Gastrocnemius medialis (tissue), 4 donors: ENCODE data around the gene NCK1. TPM values are rescaled to one million over a fixed set of nuclear protein-coding genes. Genes with fewer than 3 reads are reported as not detected.

Source experiments
- ATAC-seq, 2 donors: fragments of 150-250 bp; one replicate each; pipeline ENCODE4 v1.9.1; 2016
- DNase-seq, 2 donors: peaks; one replicate each; pipeline ENCODE4 v3.0.0-alpha.2; 2019
- H3K27ac ChIP-seq, 4 donors: fragments of 200-600 bp; sonication (generic); 1 replicate in 1 of 4; 2 replicates in 3 of 4; pipeline ENCODE4 v1.5.1; 2016 to 2018; ENCODE audit warnings: mild to moderate bottlenecking in 2 of 4, moderate library complexity in 1 of 4
- H3K27me3 ChIP-seq, 3 donors: fragments of 200-600 bp; sonication (generic) in 2 of 3; 1 replicate in 1 of 3; 2 replicates in 2 of 3; pipeline versions ENCODE4 v1.5.1 to v1.6.0; 2016 to 2019; ENCODE audit warnings: mild to moderate bottlenecking in 1 of 3, moderate library complexity in 1 of 3
- H3K36me3 ChIP-seq, 2 donors: fragments of 200-600 bp; sonication (generic) in 1 of 2; one replicate each; pipeline ENCODE4 v1.5.1; 2017 to 2018
- H3K4me1 ChIP-seq, 2 donors: fragments of 200-600 bp; sonication (generic) in 1 of 2; one replicate each; pipeline ENCODE4 v1.5.1; 2016 to 2017; ENCODE audit warnings: mild to moderate bottlenecking in 2 of 2
- H3K4me3 ChIP-seq, 4 donors: fragments of 200-600 bp; sonication (generic) in 3 of 4; 1 replicate in 1 of 4; 2 replicates in 3 of 4; pipeline ENCODE4 v1.5.1; 2016 to 2019; ENCODE audit warnings: mild to moderate bottlenecking in 2 of 4
- H3K9me3 ChIP-seq, 3 donors: fragments of 200-600 bp; sonication (generic) in 2 of 3; 1 replicate in 1 of 3; 2 replicates in 2 of 3; pipeline ENCODE4 v1.5.1; 2016 to 2019
- POLR2A ChIP-seq, 2 donors: fragments of 450-650 bp; IDR thresholded peaks; one replicate each; pipeline ENCODE4 v1.6.1; 2017; ENCODE audit warnings: antibody characterized with exemption in 2 of 2, mild to moderate bottlenecking in 2 of 2, moderate library complexity in 2 of 2
- in situ Hi-C, 4 donors: fragments of 200-750 bp; cut with MboI; loops; one replicate each; pipeline versions ENCODE4 v1.15.0 to v1.8.0; 2017; ENCODE audit warnings: low sequenced_read_pairs in 4 of 4
- intact Hi-C: fragments of 100-400 bp; cut with DNase I; formaldehyde crosslinking; loops from one replicate; pipeline ENCODE4 v1.15.1; 2023; ENCODE audit warnings: low total_unique reads
- total RNA-seq, 4 donors: library from RNA; depleted of rRNA; stranded (reverse); fragments of >200 nt; gene quantifications; one replicate each; pipeline versions ENCODE4 v1.1.0 to v1.2.3, GENCODE V29; 2016
- TF ChIP-seq, protein P1 (sequence below), 5 experiments: fragments of 450-650 bp in 3 of 5; fragments of 200-600 bp in 2 of 5; sonication (generic) in 2 of 5; IDR thresholded peaks in 4 of 5; conservative IDR thresholded peaks in 1 of 5; 1 replicate in 4 of 5; 2 replicates in 1 of 5; pipeline ENCODE4 v1.5.1; 2016 to 2019; ENCODE audit warnings: antibody characterized with exemption in 5 of 5, mild to moderate bottlenecking in 3 of 5, moderate library complexity in 3 of 5

The NCK1 gene
- total RNA-seq: 10 to 100 TPM; 23.5 to 36.6 (median 27.0) TPM

DNA sequence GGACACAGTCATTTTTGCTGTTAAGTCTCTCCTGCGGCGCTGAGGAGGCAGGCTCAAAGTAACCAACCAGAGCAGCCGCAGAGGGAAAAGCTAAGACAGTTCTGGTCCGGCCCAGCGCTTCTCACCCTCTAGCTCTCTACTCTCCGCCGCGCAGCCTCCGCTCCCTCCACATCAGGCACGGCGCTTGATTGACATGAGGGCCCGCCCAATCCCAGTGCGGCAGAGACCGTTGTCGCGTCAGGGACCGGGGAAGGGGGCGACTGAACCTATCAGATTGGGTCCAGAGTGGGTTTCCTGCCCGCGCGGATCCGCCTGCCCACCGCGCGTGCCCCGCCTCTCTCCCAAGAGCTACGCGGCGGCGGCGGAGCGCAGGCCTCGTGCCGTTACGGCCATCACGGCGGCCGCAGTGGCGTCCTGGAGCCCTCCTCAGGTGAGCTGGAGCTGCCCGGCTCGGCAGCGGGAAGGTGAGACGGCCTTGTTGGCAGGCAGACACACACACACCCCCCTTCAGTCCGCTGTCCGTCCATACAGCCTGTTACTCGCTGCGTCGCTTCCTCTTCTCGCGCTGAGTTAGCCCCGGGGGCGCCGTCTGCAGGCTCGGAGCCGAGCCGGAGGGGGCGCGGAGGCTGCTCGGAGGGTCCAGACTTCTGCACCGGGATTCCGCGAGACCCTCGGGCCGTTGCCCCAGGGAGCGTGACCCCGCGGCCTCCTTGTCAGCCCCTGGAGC is at the start of gene NCK1:
NCK1 (plus strand) TSS at position 319 of the 727 bp plus-strand sequence. CDS start 65,794 bp downstream, outside the sequence.
- Histone ChIP-seq H3K9me3 (no peaks in the 10 kb centered on the region), H3K4me3 (peak within 1 kb of the TSS; percentile 79 to 96 (median 86)), H3K4me1 (peaks cover 27 to 35% of the 10 kb centered on the region in 2 donors), H3K27ac (peak within 1 kb of the TSS; percentile 88 to 98 (median 94)), H3K27me3 (no peaks in the 10 kb centered on the region), H3K36me3 (no peaks in the 10 kb centered on the region)
- intact Hi-C loops (loop anchor here (1.0 to 10.0 kb wide), 5 partner anchors 73 to 790 kb away; partner anchors contain the start of gene STAG1), in situ Hi-C loops (loop anchor here in 1 of 4 donors (10.0 kb wide), 1 partner anchor 107 kb away; the partner anchor contains the start of gene STAG1)
- TF ChIP-seq, protein P1, sequence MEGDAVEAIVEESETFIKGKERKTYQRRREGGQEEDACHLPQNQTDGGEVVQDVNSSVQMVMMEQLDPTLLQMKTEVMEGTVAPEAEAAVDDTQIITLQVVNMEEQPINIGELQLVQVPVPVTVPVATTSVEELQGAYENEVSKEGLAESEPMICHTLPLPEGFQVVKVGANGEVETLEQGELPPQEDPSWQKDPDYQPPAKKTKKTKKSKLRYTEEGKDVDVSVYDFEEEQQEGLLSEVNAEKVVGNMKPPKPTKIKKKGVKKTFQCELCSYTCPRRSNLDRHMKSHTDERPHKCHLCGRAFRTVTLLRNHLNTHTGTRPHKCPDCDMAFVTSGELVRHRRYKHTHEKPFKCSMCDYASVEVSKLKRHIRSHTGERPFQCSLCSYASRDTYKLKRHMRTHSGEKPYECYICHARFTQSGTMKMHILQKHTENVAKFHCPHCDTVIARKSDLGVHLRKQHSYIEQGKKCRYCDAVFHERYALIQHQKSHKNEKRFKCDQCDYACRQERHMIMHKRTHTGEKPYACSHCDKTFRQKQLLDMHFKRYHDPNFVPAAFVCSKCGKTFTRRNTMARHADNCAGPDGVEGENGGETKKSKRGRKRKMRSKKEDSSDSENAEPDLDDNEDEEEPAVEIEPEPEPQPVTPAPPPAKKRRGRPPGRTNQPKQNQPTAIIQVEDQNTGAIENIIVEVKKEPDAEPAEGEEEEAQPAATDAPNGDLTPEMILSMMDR (IDR thresholded peaks at IDR 0.05 in 4 of 5, conservative IDR thresholded peaks at IDR 0.05 in 1 of 5): peak in 4 of 5 experiments; percentile 11 to 22 (median 15)
- peak; percentile 95 for TF ChIP-seq POLR2A (IDR thresholded peaks at IDR 0.05)
- ATAC-seq (peak; percentile 91 to 92), DNase-seq (peak; percentile 98 to 99)

DNA sequence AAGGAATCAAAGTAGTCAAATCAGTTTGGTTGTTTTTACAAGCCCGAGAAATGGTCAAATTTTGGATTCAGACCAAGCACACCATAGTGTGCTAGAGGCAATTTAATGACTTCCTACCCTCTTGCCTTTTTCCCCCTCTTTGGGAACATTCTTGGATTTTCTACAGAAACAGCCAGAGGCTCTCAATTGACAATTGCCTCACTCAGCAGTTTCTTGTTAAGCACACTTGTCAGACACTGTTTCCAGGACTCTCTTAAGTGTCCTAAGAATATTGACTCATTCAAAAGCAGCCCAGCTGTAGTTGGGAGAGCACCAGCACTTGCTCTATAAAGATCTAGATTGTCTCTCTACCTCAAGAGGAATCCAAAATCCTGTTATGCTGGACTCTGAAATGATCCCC is 44.6 kb upstream of the NCK1 start:
- H3K4me3 ChIP-seq: no peak overlapping the region
- H3K9me3 ChIP-seq: no peaks in the 10 kb centered on the region
- no peak for TF ChIP-seq POLR2A (IDR thresholded peaks at IDR 0.05)
- TF ChIP-seq, protein P1 (IDR thresholded peaks at IDR 0.05 in 4 of 5, conservative IDR thresholded peaks at IDR 0.05 in 1 of 5): no peak
- H3K27me3 ChIP-seq: peaks cover 6 to 25% (median 9%) of the 10 kb centered on the region in 3 donors
- ATAC-seq (no peak), DNase-seq (no peak)
- H3K36me3 ChIP-seq: no peaks in the 10 kb centered on the region
- in situ Hi-C loops: no loop called here
- peak overlapping the region in 2 of 4 donors; percentile 27 to 74 for H3K27ac ChIP-seq
- H3K4me1 ChIP-seq: peaks cover 0 to 4% of the 10 kb centered on the region in 2 donors
- intact Hi-C loops: loop anchor here (5.0 kb wide), 1 partner anchor 195 kb away; no protein-coding TSS in a partner anchor

DNA sequence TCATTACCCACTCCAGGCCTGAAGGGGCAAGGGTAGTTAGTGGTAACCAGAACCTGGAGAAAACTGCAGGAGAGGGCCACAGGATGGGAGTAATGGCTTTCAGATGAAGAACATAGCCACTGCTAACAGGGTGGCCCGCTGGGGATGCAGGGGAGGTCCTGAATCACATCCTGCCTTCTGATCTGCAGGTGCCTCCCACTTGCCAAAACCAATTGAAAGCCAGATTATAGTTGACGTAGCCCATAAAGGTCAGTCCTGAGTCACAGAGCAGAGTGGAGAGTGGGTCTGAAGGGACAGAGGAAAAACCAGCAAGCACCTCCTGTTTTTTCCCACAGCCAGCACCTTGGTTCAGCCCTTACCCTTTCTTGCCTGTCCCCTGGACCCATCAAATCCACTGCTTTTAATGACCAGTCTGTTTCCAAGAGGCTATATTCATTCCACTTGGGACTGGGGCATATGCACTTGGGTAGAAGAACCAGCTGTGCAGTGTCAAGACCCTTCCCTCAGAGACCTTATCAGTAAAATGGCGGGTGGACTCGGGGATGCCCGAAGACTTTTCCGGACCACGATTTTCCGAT is 43.7 kb upstream of the NCK1 start:
- in situ Hi-C loops (no loop called here), intact Hi-C loops (loop anchor here (5.0 kb wide), 1 partner anchor 194 kb away; no protein-coding TSS in a partner anchor)
- Histone ChIP-seq H3K27me3 (peaks cover 6 to 25% (median 9%) of the 10 kb centered on the region in 3 donors), H3K36me3 (no peaks in the 10 kb centered on the region), H3K4me1 (peaks cover 0 to 4% of the 10 kb centered on the region in 2 donors), H3K9me3 (no peaks in the 10 kb centered on the region), H3K4me3 (peak overlapping the region; percentile 59 to 80 (median 72)), H3K27ac (peak overlapping the region; percentile 63 to 82 (median 76))
- ATAC-seq (peak; percentile 59 to 75), DNase-seq (peak; percentile 3 to 33)
- TF ChIP-seq POLR2A (IDR thresholded peaks at IDR 0.05): peak; percentile 53 to 59
- TF ChIP-seq, protein P1 (IDR thresholded peaks at IDR 0.05 in 4 of 5, conservative IDR thresholded peaks at IDR 0.05 in 1 of 5): peak in 1 of 5 experiments; percentile 16

DNA sequence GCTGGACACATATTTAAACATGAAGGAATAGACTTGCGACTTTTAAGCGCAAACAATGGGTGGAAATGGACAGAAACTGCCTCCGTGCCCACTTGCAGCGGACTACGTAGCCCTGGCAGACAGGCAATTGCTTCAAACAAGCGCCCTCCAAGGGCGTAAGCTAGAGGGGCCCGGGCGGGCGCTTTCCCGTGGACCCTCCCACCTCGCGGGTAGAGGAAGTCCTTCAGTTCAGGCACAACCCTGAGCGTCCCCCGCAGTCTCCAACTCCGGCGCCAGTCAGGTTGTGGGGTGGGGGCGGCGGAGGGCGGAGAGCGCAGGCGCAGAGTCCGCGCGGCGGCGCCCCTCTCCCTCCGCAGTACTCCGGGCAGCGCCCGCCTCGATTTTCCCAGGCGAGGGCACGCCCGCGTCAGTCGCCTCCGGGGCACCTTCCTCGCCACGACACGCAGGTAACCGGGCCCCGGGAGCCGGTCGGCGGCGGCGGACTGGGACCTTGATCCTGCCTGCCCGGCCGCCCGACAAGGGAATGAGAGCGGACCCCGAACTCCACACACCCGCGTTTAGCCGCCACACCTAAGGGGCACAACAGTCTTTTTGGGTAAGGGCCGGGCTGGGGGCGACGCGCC is 43.1 kb upstream of the NCK1 start, which contains the start of gene SLC35G2:
SLC35G2 (plus strand) TSS at position 358 of the 623 bp plus-strand sequence. CDS start 35,335 bp downstream, outside the sequence.
- intact Hi-C loops (loop anchor here (5.0 kb wide), 1 partner anchor 193 kb away; no protein-coding TSS in a partner anchor), in situ Hi-C loops (no loop called here)
- Histone ChIP-seq H3K4me1 (peaks cover 0 to 4% of the 10 kb centered on the region in 2 donors), H3K9me3 (no peaks in the 10 kb centered on the region), H3K36me3 (no peaks in the 10 kb centered on the region), H3K27ac (peak within 1 kb of the TSS; percentile 63 to 82 (median 76)), H3K27me3 (peaks cover 6 to 28% (median 9%) of the 10 kb centered on the region in 3 donors), H3K4me3 (peak within 1 kb of the TSS; percentile 59 to 80 (median 72))
- DNase-seq: peak in 1 of 2 donors; percentile 2
- TF ChIP-seq, protein P1 (IDR thresholded peaks at IDR 0.05 in 4 of 5, conservative IDR thresholded peaks at IDR 0.05 in 1 of 5): no peak
- TF ChIP-seq POLR2A (IDR thresholded peaks at IDR 0.05): peak; percentile 9 to 16
- ATAC-seq: peak; percentile 36 to 51
